NCI-H2196 (cell line): ENCODE measurements around the gene TSR3.

Experiments used
- DNase-seq: peaks from one replicate; lab custom pipeline; 2025; ENCODE audit not compliant: unreplicated experiment; lab: John Stamatoyannopoulos, UW

TSR3 gene

GRCh38 chr16:1326391-1326790, 25.3 kb downstream of the TSR3 start:
- no peak for DNase-seq

GRCh38 chr16:1325673-1326371, 25.9 kb downstream of the TSR3 start:
- DNase-seq = no peak

GRCh38 chr16:1325261-1325660, 26.4 kb downstream of the TSR3 start:
- DNase-seq = no peak

GRCh38 chr16:1324286-1324826, 27.3 kb downstream of the TSR3 start:
- no peak for DNase-seq

- DNase-seq = peak; percentile 83
Observed at GRCh38 chr16:1323296-1324239, 28.1 kb downstream of the TSR3 start.

GRCh38 chr16:1322407-1322806, 29.3 kb downstream of the TSR3 start:
- DNase-seq = no peak

- DNase-seq = no peak
Observed at GRCh38 chr16:1320658-1321240, 30.9 kb downstream of the TSR3 start.

GRCh38 chr16:1320097-1320496, 31.6 kb downstream of the TSR3 start:
- no peak for DNase-seq

GRCh38 chr16:1319041-1319440, 32.6 kb downstream of the TSR3 start:
- no peak for DNase-seq

- no peak for DNase-seq
Observed at GRCh38 chr16:1318268-1318545, 33.5 kb downstream of the TSR3 start.

- DNase-seq = no peak
Observed at GRCh38 chr16:1317479-1318267, 34.0 kb downstream of the TSR3 start.

GRCh38 chr16:1316033-1316405, 35.7 kb downstream of the TSR3 start:
- no peak for DNase-seq

- no peak for DNase-seq
Observed at GRCh38 chr16:1315081-1316032, 36.3 kb downstream of the TSR3 start.

- DNase-seq = no peak
Observed at GRCh38 chr16:1314399-1315068, 37.1 kb downstream of the TSR3 start.

GRCh38 chr16:1313721-1314369, 37.8 kb downstream of the TSR3 start:
- no peak for DNase-seq

GRCh38 chr16:1312903-1313302, 38.8 kb downstream of the TSR3 start:
- no peak for DNase-seq

- DNase-seq = no peak
Observed at GRCh38 chr16:1312467-1312816, 39.2 kb downstream of the TSR3 start.

- DNase-seq = no peak
Observed at GRCh38 chr16:1311738-1312466, 39.8 kb downstream of the TSR3 start.
